ENCODE measurements around the gene TACSTD2.
"Not testable (repeated sequence)": the region's sequence is repeated elsewhere in the genome, so short reads cannot be mapped to it uniquely, and the experiment has no call there.

The TACSTD2 gene

DNA sequence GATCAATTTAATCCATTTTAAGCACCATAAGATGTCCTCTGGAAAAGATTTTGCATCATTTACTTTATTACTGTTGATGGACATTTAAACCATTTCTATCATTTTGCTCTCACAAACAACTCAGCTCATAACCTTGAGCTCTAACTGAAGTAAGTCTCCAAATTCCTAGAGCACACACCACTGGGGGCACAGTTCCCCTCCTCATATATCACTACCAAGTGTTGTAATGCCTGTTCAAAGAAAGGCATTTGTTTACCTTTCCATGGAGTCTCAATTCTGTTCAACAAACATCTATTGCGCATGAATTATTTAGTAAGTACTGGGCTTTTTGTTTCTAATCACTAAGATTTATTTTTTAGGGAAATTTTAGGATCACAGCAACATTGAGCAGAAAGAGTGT lies 21.7 kb downstream of the TACSTD2 start:
- in situ Hi-C loops (cut with MboI; ENCODE audit: low sequenced_read_pairs, unreplicated experiment) = no loop called here
- no peak for DNase-seq (ENCODE audit: low spot score)
- TF ChIP-seq, protein P1, sequence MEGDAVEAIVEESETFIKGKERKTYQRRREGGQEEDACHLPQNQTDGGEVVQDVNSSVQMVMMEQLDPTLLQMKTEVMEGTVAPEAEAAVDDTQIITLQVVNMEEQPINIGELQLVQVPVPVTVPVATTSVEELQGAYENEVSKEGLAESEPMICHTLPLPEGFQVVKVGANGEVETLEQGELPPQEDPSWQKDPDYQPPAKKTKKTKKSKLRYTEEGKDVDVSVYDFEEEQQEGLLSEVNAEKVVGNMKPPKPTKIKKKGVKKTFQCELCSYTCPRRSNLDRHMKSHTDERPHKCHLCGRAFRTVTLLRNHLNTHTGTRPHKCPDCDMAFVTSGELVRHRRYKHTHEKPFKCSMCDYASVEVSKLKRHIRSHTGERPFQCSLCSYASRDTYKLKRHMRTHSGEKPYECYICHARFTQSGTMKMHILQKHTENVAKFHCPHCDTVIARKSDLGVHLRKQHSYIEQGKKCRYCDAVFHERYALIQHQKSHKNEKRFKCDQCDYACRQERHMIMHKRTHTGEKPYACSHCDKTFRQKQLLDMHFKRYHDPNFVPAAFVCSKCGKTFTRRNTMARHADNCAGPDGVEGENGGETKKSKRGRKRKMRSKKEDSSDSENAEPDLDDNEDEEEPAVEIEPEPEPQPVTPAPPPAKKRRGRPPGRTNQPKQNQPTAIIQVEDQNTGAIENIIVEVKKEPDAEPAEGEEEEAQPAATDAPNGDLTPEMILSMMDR (IDR thresholded peaks at IDR 0.05; ENCODE audit: borderline replicate concordance, control extremely low read depth, extremely low read depth, insufficient read depth, missing control alignments) = no peak

DNA sequence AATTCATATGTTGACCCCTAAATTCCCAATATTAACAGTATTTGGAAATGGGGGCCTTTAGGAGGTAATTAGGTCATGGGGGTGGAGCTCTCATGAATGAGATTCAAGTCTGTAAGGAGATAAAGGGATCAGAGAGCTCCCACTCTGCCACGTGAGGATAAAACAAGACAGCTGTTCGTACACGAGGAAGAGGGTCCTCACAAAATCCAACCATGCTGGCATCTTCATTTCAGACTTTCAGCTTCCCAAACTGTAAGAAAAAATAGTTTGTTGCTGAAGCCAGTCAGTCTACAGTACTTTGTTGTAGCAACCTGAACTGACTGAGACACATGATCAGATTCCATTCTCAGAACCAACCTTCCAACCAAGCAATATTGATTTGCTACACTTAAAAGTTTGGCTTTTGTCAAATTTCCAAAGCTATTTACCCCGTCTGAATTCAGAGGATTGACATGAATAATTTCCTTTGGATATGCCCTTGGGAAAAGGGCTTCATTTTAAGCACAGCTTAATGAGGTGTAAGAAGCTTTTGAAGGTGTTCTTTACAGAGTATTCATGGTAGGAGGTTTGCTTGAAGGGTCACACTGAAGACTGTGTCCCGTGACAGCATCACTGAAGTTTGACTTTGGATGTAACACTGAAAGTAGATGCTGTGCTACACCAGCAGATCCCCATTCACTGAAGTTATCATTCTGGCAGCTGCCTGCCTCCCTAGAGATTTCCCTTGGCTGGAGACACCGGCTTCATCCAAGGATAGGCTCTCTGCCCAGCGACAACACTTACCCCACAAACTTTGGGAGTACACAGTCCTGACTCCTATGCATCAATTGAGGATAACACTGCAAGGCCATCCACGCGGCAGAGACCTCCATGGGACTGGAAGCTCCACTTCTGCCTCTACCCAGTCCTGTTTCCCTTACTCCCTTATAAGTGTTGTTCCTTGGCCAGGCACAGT lies 25.6 kb downstream of the TACSTD2 start:
- TF ChIP-seq, protein P1 (IDR thresholded peaks at IDR 0.05; ENCODE audit: borderline replicate concordance, control extremely low read depth, extremely low read depth, insufficient read depth, missing control alignments) = no peak
- in situ Hi-C loops (cut with MboI; ENCODE audit: low sequenced_read_pairs, unreplicated experiment) = no loop called here
- no peak for DNase-seq (ENCODE audit: low spot score)

DNA sequence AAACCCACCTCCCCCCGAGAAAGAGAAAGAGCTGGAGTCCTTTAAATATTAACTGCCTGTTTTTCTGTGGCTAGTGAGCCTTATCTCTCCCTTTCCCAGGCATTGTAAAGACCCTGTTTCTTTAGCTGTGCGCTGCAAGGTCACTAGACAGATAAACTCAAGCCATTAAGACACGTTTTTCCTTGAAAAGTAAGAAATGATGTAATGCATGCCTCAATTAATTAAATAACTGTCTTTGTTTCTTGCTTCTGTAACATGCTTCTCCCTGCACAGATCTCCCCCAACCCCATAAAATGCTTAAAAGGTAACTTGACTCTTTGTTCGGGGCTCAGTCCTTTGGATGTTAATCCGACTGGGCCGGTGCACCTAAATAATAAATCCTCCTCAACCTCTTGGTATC lies 27.8 kb downstream of the TACSTD2 start:
- DNase-seq (ENCODE audit: low spot score); in situ Hi-C loops (cut with MboI; ENCODE audit: low sequenced_read_pairs, unreplicated experiment): not testable (repeated sequence)

DNA sequence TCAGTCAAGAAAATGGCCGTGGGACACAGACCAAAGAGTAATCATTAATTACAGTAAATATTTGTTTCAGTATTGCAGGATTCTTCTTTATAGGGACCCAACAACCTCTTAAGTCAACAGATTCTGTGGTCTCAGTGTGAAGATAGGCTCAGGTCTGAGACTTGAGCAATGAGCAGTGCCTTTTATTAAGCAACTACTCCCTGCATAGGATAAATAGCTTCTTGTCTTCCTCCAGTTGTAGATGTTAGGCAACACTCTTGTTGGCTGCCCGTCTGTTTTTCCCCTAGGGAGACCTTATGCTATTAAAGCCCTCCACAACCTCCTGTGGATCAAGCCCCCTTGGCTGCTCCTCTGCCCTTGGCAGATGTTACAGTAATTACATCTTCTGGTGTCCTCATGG lies 28.7 kb downstream of the TACSTD2 start:
- in situ Hi-C loops (cut with MboI; ENCODE audit: low sequenced_read_pairs, unreplicated experiment) = no loop called here
- no peak for DNase-seq (ENCODE audit: low spot score)
- TF ChIP-seq, protein P1 (IDR thresholded peaks at IDR 0.05; ENCODE audit: borderline replicate concordance, control extremely low read depth, extremely low read depth, insufficient read depth, missing control alignments) = no peak

DNA sequence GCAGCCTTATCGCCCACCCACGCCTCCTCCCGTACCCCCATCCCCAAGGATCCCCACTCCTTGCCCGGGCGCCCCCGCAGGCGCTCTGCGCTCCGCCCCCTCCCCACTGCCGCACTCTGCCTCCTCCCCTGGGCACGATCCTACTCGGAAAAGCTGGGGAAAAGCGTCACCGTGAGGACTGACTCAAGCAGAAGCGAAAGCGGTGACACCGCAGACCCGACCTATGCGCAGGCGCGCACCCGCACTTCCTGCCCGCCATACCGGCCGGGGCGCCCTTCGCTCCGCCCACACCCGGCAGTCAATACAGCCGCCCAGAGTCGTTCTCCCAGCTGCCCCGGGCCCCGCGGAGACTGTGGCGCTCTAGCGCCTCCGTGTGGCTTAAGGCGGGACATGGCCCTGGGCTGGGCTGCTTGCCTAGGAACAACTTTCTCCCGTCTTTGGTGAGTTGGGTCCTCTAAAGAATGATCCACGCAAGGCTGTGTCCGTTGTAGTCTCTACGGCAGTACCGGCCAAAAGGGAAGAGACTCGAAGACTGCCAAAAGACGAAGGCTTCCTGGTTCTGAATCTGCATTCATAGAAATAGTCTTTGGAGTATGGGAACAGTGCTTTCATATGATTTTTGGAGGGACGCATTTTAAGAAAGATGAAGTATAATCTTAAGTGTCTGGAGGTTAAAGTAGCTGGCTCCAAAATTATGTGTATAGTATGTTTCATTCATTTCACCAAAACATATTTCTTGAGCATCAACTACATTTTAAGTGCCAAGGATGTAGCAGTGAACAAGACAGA lies 30.3 kb downstream of the TACSTD2 start, which contains the start of gene OMA1:
TSS of gene OMA1 (minus strand) at position 207 of the 789 bp plus-strand sequence. CDS start 7,432 bp downstream, outside the sequence.
- in situ Hi-C loops (cut with MboI; ENCODE audit: low sequenced_read_pairs, unreplicated experiment) = no loop called here
- TF ChIP-seq, protein P1 (IDR thresholded peaks at IDR 0.05; ENCODE audit: borderline replicate concordance, control extremely low read depth, extremely low read depth, insufficient read depth, missing control alignments) = peak; percentile 97

DNA sequence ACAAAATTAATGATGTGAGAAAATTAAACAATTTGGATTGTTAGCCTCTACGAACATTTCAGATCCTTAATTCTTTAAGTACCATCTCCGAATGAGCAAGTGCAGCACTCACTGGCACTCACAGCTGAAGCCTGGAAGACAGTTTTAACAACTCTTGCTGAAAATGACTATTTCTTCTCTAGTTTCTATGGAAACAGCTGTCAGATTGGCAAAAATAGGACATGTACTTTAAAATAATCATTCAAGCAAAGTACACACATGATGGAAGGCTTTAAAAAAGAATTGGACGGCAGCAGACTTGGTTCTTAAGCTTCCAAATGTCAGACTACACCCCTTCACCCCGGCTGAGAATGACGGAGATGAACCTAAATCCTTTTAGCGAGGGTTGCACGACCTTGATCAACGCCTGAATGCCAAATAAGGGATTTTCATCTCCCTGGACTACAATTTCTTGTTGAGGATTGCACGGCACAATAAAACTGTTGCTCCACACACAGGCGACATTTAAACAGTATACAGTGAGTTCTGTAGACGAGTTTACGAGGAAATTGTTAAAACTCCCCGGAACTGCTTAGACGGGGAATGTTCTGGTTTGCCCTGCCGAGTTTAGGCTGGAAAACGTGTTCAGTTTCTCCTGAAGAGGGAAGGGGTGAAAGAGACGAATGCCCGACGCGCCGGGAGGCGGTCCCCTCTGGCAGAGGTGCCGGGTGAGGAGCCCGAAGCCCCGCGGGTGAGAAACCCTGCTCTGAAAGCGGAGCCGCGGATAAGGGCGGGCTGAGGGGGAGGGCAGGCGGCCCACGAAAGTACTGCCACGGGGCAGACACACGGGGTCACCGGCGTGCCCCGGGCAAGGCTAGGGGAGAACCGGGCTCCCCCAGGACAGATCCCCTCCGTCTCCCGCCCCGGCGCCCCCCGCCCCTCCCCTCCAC lies 31.2 kb downstream of the TACSTD2 start:
- peak; percentile 59 for DNase-seq (ENCODE audit: low spot score)
- in situ Hi-C loops (cut with MboI; ENCODE audit: low sequenced_read_pairs, unreplicated experiment) = no loop called here
- TF ChIP-seq, protein P1 (IDR thresholded peaks at IDR 0.05; ENCODE audit: borderline replicate concordance, control extremely low read depth, extremely low read depth, insufficient read depth, missing control alignments) = no peak

More for the DNA sequence above, 30.3 kb downstream of the TACSTD2 start, which contains the start of gene OMA1:
- peak; percentile 95 for DNase-seq (ENCODE audit: low spot score)

Data from GM13976 (cell line).